HG03571 (cell line): Measurements from ENCODE around the gene ST3GAL5.
"Not testable (repeated sequence)": the region's sequence is repeated elsewhere in the genome, so short reads cannot be mapped to it uniquely, and the experiment has no call there.

Experiments
- ATAC-seq: cut with Tn5 transposase; IDR thresholded peaks from one replicate; pipeline ENCODE4 v1.9.1; 2021; ENCODE audit not compliant: unreplicated experiment

The ST3GAL5 gene

GRCh38 chr2:85894554-85895278 lies 5.9 kb upstream of the ST3GAL5 start:
- ATAC-seq = not testable (repeated sequence)

DNA sequence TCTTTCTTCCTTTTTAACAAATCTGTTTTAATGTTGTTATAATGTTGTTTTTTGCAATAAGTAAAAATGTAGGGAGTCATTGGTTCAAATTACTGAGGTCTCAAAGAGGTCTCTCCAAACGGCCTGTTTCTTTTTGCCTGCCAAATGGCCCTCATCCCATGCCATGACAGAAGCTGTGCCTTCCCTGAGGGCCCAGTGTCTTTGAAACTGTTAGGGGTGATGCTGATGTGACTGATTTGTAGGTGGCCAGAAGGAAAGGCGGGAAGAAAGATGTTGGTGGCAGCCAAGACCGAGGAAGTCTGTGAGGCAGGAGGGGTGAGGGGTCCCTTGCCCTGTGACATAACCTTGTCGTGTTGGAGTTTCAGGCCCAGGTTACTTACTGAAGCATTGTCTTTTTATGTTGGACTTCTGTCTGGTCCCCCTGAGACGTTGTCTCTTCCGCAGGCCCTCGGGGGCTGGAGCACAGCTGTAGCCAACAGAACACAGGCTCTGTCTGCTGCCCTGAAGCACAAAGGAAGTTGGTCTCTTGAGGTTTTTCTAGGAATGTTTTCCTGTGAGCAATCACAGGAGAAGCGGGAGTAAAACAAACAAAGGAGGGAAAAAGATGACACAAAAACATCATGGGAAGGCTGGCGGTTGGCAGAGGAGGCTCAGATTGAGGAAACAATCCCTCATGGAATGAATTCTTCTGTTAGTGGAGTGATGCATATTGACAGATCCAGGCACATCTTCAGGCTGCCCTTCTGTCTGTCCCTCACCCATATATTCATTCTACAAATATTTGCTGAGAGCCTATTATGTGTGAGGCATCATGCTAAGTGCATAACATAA lies 4.9 kb upstream of the ST3GAL5 start:
- ATAC-seq = no peak

GRCh38 chr2:85892216-85892944 lies 3.6 kb upstream of the ST3GAL5 start:
- no peak for ATAC-seq

DNA sequence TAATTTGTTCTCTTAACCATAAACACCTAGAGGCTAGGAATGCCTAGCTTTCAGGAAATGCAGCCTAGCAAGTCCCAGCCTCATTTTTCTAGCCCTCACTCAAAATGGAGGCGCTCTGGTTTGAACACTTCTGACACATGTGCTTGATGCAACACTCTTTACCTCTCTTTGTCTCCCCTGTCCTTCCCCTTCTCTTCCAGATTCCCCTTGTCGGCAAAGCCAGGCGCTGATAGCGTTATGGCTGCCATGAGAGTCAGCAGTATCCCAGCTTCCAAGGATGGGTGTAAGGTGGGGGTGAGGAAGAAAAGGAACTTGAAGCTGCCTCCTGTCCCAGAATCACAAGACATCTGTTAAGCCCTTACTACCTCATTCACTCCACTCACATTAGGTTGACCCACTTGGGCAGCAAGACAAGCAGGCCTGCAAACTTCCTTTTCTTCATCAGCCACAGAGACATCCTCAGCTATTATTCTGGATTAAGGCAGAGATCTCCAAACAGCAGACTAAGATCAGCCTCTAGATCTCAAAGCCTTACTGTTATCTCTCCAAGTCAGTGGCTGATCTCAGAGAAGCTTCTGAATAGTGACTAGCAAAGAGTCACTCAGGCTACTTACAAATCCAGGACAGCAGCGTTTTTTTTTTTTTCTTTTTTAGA lies 1.9 kb upstream of the ST3GAL5 start:
- no peak for ATAC-seq

GRCh38 chr2:85889627-85890281 lies 964 bp upstream of the ST3GAL5 start:
- no peak for ATAC-seq

- no peak for ATAC-seq
These were observed 638 bp downstream of the ST3GAL5 start for GRCh38 chr2:85888020-85888683.

- no peak for ATAC-seq
These were observed 1.2 kb downstream of the ST3GAL5 start for GRCh38 chr2:85887566-85888019.

DNA sequence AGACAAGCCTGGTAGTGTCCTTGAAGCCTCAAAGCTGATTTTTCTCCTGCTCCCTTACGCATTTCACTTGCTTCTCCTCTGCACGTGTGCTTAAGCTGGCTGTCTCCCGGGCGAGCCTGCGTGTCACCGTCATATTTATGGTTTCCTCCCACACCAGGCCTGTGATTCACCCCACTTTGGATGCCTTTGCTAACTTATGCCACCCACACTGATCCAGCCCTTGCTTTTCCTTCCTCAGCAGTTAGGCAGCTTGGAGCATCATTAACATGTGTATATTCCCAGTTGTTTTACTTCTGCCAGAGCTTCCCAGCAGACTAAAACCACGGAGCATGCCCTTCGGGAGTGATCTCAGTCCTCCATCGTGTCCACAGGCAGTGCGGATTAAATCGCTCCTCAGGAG lies 2.2 kb downstream of the ST3GAL5 start:
- ATAC-seq = no peak

DNA sequence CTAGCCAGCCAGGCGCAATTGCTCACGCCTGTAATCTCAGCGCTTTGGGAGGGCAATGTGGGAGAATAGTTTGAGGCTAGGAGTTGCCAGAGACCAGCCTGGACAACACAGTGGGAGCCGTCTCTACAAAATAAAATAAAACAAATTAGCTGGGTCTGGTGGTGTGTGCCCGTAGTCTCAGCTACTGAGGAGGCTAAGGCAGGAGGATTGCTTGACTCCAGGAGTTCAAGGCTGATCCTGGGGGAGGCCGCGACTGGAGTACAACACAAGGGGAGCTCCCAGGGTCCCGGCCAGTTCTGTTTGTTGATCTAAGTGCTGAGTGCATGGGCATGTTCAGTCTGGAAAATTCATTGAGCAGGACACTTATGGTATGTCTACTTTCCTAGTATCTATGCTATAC lies 2.6 kb downstream of the ST3GAL5 start:
- ATAC-seq = no peak

DNA sequence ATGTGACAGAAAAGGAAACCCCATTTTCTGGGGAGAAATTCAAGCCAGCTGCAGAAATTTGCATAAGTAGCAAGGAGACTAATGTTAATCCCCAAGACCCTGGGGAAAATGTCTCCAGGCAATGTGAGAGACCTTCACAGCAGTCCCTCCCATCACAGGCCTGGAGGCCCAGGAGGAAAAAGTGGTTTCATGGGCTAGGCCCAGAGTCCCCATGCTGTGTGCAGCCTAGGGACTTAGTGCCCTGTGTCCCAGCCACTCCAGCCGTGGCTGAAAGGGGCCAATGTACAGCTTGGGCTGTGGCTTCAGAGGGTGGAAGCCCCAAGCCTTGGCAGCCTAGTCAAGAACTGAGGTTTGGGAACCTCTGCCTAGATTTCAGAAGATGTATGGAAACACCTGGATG lies 7.0 kb downstream of the ST3GAL5 start:
- ATAC-seq = not testable (repeated sequence)

- not testable (repeated sequence) for ATAC-seq
These were observed 8.0 kb downstream of the ST3GAL5 start for GRCh38 chr2:85880716-85881328.

GRCh38 chr2:85878719-85879370 lies 9.9 kb downstream of the ST3GAL5 start:
- no peak for ATAC-seq

- no peak for ATAC-seq
These were observed 13.3 kb downstream of the ST3GAL5 start for GRCh38 chr2:85875350-85876050.

DNA sequence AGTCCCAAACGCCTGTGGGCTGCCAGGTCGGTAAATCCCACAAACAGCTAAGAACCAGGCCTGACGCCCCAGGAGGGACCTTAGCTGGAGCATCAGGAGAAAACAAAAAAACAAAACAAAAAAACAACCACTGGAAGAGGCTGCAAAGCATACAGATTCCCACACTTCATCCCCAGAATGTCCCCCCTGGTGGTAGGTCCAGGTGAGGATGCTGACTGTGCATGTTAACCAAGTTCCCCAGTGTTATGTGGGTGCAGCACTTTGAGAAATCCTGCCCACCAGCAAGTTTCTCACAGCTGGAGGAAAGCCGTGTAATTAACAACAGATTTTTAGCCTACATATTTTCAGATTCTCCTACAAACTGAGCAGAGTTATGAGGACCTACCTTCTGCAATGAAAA lies 15.1 kb downstream of the ST3GAL5 start:
- no peak for ATAC-seq

DNA sequence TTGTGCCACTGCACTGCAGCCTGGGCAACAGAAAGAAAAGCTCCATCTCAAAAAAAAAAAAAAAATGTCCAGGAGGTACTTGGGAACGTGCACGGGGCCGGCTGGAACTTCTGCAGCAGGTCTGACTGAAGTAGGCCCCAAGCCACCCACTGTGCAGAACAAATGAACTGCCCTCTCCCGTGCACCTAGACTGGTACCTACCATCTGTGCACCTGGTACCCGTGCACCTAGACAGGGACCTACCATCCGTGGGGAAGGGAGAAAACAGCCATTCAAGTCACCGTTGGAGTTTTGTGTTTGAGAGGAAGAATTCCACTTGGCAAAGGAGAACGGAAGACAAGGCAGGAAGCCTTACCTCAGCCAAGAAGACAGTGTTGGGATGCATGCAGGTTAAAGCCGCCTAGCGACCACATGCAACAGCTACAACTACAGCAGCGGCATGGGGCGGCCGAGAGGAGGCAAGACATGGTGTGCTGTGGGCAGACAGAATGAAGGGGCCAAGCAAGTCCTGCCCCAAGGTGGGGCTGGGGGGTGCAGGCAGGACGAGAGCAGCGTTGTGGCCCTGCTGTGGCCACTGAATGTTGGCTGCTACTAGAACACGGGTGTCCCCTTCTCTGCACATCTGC lies 16.1 kb downstream of the ST3GAL5 start:
- no peak for ATAC-seq

GRCh38 chr2:85871494-85872164 lies 17.2 kb downstream of the ST3GAL5 start:
- ATAC-seq = no peak

DNA sequence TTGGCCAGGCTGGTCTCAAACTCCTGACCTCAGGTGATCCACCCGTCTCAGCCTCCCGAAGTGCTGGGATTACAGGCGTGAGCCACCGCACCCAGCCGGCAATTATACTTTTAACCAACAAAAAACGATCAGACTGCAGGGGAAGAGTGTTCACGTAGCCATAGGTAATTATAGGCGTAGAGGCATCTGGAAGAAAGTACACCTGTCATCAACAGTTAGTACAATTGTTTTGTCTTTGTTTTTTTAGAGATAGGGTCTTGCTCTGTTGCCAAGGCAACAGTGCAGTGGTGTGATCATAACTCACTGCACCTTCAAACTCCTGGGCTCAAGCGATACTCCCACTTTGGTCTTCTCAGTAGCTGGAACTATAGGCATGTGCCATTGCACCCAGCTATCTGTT lies 20.0 kb downstream of the ST3GAL5 start:
- no peak for ATAC-seq
